ENCODE measurements around the gene SHISA4.
"Not testable (repeated sequence)": the region's sequence is repeated elsewhere in the genome, so short reads cannot be mapped to it uniquely, and the experiment has no call there.

The SHISA4 gene

GRCh38 chr1:201930803-201931202 lies 42.1 kb downstream of the SHISA4 start:
- DNase-seq (ENCODE audit: low read depth): no peak

GRCh38 chr1:201933840-201934430 lies 45.2 kb downstream of the SHISA4 start:
- no peak for DNase-seq (ENCODE audit: low read depth)

GRCh38 chr1:201937624-201938213 lies 49.0 kb downstream of the SHISA4 start:
- peak; percentile 41 for DNase-seq (ENCODE audit: low read depth)

- DNase-seq (ENCODE audit: low read depth): no peak
Measured at GRCh38 chr1:201938440-201939035, 49.8 kb downstream of the SHISA4 start.

GRCh38 chr1:201939148-201939547 lies 50.5 kb downstream of the SHISA4 start:
- no peak for DNase-seq (ENCODE audit: low read depth)

GRCh38 chr1:201939574-201939973 lies 50.9 kb downstream of the SHISA4 start:
- DNase-seq (ENCODE audit: low read depth): no peak

GRCh38 chr1:201940316-201940715 lies 51.6 kb downstream of the SHISA4 start:
- not testable (repeated sequence) for DNase-seq (ENCODE audit: low read depth)

GRCh38 chr1:201941420-201942128 lies 52.9 kb downstream of the SHISA4 start:
- no peak for DNase-seq (ENCODE audit: low read depth)

GRCh38 chr1:201942129-201942495 lies 53.4 kb downstream of the SHISA4 start:
- no peak for DNase-seq (ENCODE audit: low read depth)
